AG10803 (cell line): ENCODE data around the gene DHX57.
"Not testable (repeated sequence)": the region's sequence is repeated elsewhere in the genome, so short reads cannot be mapped to it uniquely, and the experiment has no call there.

ENCODE experiments used
- DNase-seq: peaks from one replicate; pipeline ENCODE4 v3.0.0; 2010; ENCODE audit warnings: low read depth
- H3K4me3 ChIP-seq: 2 replicates; pipeline ENCODE4 v1.5.1; 2011; ENCODE audit warnings: mild to moderate bottlenecking, low read length, control low read depth
- TF ChIP-seq, protein P1 (sequence below): conservative IDR thresholded peaks from 2 replicates; pipeline ENCODE4 v1.5.1; 2011; ENCODE audit warnings: mild to moderate bottlenecking, low read length, control low read depth, inconsistent platforms

Gene DHX57

DNA sequence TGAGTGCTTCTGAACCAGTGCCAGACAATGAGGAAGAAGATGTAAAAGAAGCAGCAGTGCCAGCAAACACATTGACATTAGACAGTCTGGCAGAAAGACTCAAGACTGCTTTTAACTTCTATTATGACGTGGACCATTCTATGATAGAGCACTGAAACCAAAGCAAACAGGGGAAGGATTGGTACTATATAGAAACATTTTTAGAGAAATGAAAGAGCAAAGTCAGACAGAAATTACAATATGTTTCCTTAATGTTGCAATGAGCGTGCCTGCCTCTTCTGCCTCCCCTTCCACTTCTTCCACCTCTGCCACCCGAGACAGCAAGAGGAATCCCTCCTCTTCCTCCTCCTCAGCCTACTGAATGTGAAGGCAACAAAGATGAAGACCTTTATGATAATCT, 39.7 kb downstream of the DHX57 start:
- TF ChIP-seq, protein P1, sequence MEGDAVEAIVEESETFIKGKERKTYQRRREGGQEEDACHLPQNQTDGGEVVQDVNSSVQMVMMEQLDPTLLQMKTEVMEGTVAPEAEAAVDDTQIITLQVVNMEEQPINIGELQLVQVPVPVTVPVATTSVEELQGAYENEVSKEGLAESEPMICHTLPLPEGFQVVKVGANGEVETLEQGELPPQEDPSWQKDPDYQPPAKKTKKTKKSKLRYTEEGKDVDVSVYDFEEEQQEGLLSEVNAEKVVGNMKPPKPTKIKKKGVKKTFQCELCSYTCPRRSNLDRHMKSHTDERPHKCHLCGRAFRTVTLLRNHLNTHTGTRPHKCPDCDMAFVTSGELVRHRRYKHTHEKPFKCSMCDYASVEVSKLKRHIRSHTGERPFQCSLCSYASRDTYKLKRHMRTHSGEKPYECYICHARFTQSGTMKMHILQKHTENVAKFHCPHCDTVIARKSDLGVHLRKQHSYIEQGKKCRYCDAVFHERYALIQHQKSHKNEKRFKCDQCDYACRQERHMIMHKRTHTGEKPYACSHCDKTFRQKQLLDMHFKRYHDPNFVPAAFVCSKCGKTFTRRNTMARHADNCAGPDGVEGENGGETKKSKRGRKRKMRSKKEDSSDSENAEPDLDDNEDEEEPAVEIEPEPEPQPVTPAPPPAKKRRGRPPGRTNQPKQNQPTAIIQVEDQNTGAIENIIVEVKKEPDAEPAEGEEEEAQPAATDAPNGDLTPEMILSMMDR, result no peak
- no peak for DNase-seq
- H3K4me3 ChIP-seq, result no peak overlapping the region

DNA sequence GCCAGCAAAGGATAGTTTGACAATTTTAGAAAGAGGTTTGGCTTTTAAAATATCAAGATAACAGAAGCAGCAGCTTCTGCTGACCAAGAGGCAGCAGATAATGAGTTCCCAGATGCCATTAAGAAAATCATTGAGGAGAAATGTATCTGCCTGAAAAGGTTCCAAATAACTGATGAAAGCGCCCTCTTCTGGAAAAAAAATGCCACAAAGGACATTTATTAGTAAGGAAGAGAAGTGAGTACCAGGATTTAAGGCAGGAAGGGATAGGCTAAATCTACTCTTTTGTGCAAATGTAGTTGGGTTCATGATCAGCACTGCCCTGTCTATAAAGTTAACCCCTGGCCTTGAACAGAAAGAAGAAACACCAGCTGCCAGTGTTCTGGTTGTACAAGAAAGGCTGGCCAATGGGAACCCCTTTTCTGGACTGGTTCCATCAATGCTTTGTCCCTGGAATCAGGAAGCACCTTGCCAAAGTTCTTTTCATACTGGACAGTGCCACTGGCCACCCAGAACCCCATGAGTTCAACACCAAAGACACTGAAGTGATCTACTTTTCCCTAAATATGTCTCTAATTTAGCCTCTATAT, 40.6 kb downstream of the DHX57 start:
- TF ChIP-seq, protein P1, result peak; percentile 43
- DNase-seq, result peak; percentile 23
- no peak overlapping the region for H3K4me3 ChIP-seq

DNA sequence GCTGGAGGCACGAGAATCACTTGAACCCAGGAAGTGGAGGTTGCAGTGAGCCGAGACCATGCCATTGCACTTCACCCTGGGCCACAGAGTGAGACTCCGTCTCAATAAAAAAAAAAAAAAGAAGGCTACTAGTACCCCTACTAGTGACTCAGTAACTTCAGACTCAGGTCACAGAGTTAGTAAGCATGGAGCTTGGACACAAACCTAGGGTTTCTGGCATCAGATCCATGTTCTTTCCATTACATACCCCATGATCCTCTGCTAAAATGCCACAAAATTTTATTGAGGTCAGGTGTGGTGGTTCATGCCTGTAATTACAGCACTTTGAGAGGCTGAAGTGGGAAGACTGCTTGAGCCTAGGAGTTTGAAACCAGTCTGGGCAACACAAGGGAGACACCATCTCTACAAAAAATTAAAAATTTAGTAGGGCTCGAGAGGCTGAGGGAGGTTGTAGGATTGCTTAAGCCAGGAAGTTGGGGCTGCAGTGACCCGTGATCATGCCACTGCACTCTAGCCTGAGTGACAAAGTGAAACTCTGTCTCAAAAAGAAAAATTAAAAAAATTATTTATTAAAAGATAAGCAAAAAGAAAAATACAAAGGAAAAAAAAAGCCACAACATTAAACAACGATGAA, 45.1 kb downstream of the DHX57 start:
- peak; percentile 1 for DNase-seq
- TF ChIP-seq, protein P1, result no peak
- H3K4me3 ChIP-seq, result no peak overlapping the region

DNA sequence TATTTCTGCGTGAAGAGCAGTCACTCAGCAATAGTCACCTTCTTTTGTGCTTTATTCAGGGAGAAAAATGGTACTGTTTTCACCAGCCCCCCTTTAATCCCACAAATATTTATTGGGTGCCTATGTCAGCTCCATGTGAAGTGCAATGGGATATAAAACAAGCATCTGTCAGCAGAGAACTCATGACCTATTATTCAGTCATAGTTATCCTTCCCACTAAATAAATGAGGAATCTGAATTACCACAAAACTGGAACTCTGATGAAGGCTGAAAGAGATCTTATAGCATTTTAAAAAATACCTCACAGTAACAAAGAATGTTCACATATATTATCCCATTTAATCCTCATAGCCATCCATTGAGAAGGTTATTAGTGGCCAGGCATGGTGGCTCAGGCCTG, 45.8 kb downstream of the DHX57 start:
- TF ChIP-seq, protein P1, result no peak
- no peak overlapping the region for H3K4me3 ChIP-seq
- peak; percentile 1 for DNase-seq

DNA sequence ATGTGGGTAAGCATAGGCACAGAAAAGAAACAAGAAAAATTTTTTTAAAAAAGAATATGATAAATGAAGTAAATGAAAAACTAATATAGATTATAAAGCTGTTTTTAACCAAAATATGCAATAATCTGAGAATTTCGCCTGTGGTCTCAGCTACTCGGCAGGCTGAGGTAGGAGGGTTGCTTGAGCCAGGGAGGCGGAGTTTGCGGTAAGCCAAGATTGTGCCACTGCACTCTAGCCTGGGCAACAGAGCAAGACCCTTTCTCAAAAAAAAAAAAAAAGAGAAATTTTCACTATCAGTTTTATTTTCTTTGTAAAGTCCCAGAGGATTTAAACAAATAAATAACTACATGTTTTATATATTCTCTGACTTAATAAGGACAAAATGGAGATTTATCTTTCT, 47.3 kb downstream of the DHX57 start:
- DNase-seq, result no peak
- H3K4me3 ChIP-seq, result no peak overlapping the region
- TF ChIP-seq, protein P1, result no peak

DNA sequence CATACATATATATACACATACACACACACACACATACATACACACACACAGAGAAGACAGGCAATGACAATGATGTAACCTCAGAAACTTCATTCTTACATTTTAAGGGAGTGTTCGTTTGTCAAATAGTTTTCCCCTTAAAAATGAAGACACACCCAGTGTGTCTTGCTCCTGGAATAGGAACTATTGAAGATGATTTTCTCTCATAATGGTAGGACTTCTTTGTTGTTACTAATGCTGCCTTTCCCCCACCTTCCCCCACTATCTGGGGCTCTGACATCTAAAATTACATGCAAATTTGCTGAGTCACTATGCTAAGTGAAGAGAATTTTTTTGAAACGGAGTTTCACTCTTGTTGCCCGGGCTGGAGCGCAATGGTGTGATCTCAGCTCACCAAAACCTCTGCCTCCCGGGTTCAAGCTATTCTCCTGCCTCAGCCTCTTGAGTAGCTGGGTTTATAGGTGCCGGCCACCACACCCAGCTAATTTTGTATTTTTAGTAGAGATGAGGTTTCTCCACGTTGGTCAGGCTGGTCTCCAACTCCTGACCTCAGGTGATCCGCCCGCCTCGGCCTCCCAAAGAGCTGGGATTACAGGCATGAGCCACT, 48.1 kb downstream of the DHX57 start:
- DNase-seq, result peak; percentile 74

DNA sequence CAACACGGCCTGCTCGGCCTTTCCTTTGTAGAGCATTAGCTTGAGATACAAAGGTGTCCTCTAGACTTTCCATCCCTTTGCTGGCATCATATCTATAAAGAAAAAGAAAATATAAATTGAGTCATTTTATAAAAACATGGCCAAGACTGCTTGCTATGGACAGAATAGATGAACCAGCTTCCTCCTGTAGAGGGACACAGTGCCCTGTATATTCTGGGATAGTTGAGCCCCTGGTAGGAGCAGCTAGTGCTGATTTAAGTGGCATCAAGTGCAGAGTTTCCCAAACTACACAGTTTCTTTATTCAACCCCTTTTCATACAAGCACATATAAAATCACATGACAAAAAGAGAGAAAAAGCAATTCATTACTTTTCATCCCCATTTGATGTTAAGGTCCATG, 49.8 kb downstream of the DHX57 start:
- H3K4me3 ChIP-seq, result no peak overlapping the region
- no peak for DNase-seq
- TF ChIP-seq, protein P1, result no peak

More for the DNA sequence above, 48.1 kb downstream of the DHX57 start:
- H3K4me3 ChIP-seq, result not testable (repeated sequence)
